ENCODE data around the gene KHDRBS2.

Gene KHDRBS2

GRCh38 chr6:62285612-62286469 lies at the start of gene KHDRBS2:
Gene KHDRBS2, minus strand, starts transcription at chr6:62286225.
- peak; percentile 1 to 4 for DNase-seq

DNA sequence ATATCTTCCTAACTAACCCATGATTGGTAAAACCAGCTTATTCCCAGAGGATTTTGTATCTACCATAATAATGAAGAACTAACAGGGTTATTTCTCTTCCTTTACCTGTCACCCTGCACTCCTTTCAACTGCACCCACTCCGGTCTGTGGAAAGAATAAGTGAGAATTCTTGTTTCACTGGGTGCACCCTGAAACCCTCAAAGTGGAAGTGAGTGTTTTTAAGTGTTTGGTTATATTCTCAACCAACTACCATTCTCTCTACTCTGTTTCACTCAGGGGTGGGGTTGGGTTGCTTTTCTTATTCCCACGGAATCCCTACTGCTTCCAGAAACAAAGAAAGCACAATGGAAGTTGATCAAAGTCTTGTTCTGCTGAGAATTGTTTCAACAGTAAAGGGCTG lies 42.6 kb upstream of the KHDRBS2 start:
- no peak for DNase-seq

- DNase-seq: no peak
Observed at GRCh38 chr6:62324834-62325233, 38.8 kb upstream of the KHDRBS2 start.

DNA sequence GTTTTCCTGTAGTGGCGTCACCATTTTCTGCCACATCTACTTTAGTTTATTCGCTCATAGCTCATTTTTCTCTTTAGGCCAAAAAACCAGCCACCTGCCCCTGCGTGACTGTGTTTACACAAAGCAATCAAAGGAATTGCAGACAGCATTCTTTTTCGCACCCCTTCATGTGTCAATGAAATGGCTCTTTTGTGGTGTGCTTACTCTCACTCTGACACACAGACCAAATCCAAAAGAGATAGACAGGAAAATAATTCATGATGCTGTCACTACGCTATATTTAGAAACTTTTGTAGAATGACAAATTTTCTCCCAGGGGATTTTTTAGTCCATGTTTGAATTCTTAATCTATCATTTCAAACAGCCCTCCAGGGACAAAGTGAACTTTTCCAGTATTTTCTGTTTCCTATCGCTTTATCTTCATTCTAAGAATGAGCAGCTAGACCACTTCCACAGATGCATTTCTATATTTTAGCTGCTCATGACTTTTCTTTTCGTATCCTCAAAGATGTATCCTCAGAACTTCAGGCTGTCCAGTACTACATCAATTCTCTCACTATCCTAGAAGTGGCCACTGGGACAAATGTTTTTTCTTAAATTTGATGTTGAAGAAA lies 37.9 kb upstream of the KHDRBS2 start:
- no peak for DNase-seq

DNA sequence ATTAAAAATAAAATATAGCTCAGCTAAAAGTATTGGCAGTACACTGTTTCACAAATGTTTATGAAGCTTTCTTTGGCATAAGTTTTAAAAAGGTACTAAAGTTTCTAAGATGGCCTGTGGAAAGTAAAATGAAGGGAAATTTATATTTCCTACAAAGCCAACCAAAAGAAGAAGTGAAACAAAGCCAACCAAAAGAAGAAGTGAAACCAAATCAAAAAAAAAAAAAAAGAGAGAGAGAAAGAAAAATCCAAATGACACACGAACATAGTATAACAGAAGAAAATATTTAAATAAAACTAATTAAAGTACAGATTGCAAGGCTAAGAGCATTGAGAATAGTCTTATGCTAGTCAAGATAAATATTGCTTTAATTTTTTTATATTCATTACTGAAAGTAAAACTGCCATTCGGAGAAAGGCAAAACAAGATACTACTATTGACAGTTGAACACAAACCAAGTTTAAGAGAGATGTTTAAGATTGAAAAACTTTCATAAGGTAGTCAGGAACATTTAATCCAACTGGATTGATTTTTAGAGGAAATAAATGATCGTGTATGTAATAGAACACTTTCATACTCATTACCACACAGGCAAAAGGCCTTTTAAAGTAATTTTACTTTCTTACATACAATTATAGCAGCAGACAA lies 12.8 kb upstream of the KHDRBS2 start:
- no peak for DNase-seq

DNA sequence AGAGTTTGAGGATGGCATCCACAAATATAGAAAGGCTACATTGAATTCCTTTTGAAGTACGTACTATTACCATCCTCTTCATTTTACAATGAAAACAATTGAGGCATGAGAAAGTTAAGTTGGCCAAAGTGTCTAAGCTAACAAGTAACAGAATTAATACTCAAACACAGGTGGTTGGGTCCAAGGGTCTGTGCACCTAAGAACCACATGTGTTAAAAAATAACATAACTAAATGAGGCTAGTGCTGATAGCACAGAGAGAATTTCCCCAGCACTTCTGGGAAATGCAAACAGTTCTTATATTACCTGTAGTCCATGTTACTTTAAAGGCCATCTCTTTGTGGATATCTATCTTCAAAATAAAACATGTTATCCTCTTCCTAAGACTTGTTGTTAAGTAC lies 10.5 kb upstream of the KHDRBS2 start:
- no peak for DNase-seq

- no peak for DNase-seq
Observed at GRCh38 chr6:62288974-62289373, 2.9 kb upstream of the KHDRBS2 start.

GRCh38 chr6:62288562-62288961 lies 2.5 kb upstream of the KHDRBS2 start:
- no peak for DNase-seq

GRCh38 chr6:62286470-62286843 lies 432 bp upstream of the KHDRBS2 start:
- no peak for DNase-seq

GRCh38 chr6:62284725-62285124 lies 1.3 kb downstream of the KHDRBS2 start:
- no peak for DNase-seq

GRCh38 chr6:62283796-62284411 lies 2.1 kb downstream of the KHDRBS2 start:
- no peak for DNase-seq

GRCh38 chr6:62283365-62283764 lies 2.7 kb downstream of the KHDRBS2 start:
- DNase-seq: no peak

- no peak for DNase-seq
Observed at GRCh38 chr6:62280099-62280498, 5.9 kb downstream of the KHDRBS2 start.

GRCh38 chr6:62272114-62272513 lies 13.9 kb downstream of the KHDRBS2 start:
- no peak for DNase-seq

- no peak for DNase-seq
Observed at GRCh38 chr6:62265906-62266525, 20.0 kb downstream of the KHDRBS2 start.

DNA sequence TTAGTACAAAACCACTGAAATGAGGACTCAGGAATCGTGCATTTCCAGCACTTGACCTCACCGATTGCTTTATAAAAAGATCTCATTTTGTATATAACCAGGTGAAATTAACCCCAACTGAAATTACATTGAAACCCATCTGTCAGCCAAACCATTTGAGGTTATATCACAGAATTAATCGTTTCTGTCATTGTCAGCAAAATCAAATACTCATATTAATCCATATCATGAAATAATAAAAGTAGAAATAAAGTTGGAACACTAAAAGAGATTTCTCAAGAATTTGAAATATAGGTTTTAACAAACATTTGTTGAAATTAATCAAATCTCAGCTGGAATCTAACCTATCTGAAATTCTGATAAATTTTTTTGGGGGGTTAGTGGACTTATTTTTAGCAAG lies 23.7 kb downstream of the KHDRBS2 start:
- DNase-seq: no peak

- DNase-seq: no peak
Observed at GRCh38 chr6:62246087-62246486, 39.9 kb downstream of the KHDRBS2 start.

DNA sequence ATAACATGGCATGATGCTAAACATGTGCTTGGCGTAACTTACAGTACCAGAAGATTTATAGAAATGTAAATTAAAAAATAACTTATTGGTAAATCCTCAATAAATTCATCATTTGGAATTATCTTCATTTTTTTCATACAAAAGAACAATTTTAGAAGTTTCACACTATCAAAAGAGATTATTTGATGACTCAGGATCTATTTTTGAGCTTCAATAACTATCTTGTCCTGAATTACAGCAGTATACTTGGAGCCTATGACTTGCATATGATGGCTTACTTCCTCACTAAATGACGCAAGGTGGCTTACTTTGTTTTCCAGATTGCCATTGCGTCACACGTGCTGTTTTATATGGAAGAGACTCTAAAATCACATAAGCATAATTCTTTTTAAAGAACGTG lies 49.2 kb downstream of the KHDRBS2 start:
- no peak for DNase-seq

DNA sequence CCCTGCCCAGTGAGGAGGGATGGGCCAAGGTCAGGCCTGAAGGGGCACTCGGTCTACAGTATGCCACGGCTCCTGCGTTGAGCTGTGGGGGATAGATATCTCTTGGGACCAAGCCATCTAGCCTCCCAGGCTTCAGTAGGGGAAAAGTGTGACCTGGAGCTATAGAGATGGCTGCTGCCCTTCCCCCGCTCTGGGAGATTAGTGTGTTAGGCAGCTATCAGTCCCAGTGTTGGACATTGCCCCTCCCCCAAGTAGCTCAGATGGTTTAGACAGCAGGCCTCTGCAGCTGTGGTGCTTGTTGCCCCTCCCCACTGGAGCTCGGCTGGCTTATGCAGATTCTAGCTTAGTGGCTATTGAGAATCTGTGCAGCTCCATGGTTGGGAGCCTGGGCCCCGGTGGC lies 56.8 kb downstream of the KHDRBS2 start:
- DNase-seq: no peak

- DNase-seq: no peak
Observed at GRCh38 chr6:62217866-62218265, 68.2 kb downstream of the KHDRBS2 start.

- no peak for DNase-seq
Observed at GRCh38 chr6:62202078-62202477, 83.9 kb downstream of the KHDRBS2 start.

DNA sequence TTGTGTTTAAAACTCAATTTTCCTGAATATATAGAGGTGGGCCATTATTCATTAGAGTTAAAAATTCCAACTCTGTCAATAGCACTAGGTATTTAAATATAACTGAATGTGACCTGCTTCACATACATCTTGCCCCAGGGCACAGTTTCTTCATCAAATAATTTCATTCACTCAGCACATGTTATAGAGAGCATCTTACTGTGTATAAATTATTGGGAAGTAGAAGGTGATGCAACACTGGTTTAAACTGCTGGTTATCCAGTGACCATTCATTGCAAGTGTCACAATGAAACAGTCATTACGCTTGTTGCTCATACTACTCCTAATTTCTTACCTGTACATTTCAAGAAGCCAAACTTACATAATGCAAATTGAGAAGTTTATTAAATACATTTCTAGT lies 93.4 kb downstream of the KHDRBS2 start:
- DNase-seq: no peak

DNA sequence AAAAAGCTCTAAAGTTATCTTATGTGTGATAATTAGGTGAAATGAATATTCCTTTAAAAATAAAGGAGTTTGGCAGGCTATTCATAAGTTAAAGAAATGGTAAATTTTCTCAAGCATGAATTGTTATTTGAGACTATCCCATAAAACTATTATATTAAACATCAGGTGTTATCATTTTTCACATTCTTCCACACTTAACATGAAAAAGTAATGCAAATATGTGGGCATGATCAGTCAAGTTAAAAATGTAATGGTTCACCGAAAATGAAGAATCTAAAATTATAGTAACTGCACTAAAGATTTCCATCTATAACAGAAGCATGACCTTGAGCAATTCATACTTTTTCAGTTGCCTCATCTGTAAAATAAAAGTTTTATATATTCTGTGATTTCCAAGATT lies 110.8 kb downstream of the KHDRBS2 start:
- DNase-seq: no peak
